ENCODE measurements around the gene S1PR4.
A peak's percentile ranks its signal among the peaks of the same experiment; 100 is the strongest.
"Not testable (repeated sequence)": the region's sequence is repeated elsewhere in the genome, so short reads cannot be mapped to it uniquely, and the experiment has no call there.

S1PR4 gene

GRCh38 chr19:3153286-3154230 is 25.0 kb upstream of the S1PR4 start:
- no peak for DNase-seq

DNA sequence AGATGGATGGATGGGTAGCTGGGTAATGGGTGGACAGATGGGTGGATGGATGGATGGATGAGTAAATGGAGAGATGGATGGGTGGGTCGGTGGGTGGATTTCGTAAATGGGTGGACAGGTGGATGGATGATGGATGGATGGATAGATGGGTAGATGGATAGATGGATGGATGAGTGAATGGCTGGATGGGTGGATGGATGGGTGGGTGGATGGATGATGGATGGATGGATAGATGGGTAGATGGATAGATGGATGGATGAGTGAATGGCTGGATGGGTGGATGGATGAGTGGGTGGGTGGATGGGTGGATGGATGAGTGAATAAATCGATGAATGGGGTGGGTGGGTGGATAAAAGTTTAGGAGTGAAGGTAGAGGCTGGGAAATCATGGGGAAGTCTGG is 24.1 kb upstream of the S1PR4 start:
- DNase-seq = not testable (repeated sequence)

GRCh38 chr19:3154957-3155736 is 23.4 kb upstream of the S1PR4 start:
- DNase-seq = peak; percentile 83

DNA sequence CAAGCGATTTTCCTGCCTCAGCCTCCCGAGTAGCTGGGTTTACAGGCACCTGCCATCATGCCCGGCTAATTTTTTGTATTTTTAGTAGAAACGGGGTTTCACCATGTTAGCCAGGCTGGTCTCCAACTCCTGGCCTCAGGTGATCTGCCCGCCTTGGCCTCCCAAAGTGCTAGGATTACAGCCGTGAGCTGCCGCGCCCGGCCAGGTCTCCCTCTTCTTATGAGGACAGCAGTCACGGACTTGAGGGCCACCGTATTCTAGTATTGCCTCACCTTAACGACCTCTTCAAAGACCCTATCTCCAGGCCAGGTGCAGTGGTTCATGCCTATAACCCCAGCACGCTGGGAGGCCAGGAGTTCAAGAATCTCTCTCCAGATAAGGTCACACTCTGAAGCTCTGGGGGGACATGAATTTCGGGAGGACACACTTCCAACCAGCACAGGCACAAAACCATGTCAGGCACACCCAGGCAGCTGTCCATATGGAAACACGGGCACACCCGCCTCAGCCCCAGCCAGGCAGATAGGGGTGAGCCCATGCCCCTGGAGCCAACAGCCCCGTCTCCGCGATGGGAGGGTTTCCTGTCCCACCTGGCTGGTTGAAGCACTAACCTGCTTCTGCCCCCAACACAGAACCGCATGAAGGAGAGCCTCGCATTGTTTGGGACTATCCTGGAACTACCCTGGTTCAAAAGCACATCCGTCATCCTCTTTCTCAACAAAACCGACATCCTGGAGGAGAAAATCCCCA is 21.3 kb upstream of the S1PR4 start:
- no peak for DNase-seq

DNA sequence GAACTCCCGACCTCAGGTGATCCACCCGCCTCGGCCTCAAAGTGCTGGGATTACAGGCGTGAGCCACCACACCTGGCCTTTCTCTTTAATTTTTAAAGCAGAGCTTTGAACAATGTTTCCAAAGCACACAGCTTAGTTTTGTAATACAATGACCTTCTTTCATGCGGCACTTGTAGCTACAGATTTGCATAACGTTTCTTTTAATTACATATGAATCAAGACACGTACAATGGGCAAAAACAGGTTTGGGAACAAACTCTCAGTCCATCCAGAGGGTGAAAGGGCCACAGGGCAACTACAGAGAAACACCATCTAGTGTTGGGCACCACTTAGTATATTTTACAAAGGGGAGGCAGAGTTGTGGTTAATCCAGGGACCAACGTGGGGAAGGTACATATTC is 19.0 kb upstream of the S1PR4 start:
- no peak for DNase-seq

GRCh38 chr19:3160219-3160618 is 18.4 kb upstream of the S1PR4 start:
- no peak for DNase-seq

- no peak for DNase-seq
Measured at GRCh38 chr19:3161453-3161852, 17.1 kb upstream of the S1PR4 start.

GRCh38 chr19:3162418-3163229 is 15.9 kb upstream of the S1PR4 start:
- DNase-seq = no peak

DNA sequence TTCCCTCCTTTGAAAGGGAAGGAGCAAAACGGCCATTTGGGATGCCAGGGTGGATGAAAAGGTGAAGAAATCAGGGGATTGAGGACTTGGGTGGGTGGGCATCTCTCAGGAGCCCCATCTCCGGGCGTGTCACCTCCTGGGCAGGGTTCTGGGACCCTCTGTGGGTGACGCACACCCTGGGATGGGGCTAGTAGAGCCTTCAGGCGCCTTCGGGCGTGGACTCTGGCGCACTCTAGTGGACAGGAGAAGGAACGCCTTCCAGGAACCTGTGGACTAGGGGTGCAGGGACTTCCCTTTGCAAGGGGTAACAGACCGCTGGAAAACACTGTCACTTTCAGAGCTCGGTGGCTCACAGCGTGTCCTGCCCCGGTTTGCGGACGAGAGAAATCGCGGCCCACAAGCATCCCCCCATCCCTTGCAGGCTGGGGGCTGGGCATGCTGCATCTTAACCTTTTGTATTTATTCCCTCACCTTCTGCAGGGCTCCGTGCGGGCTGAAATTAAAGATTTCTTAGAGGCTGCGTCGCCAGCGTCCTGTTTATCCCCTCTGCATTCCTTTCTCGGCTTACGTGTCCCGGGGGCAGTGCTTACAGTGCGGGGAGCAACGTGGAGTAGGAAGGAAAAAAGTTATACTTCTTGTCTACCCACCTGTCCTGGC is 15.2 kb upstream of the S1PR4 start:
- DNase-seq = peak; percentile 64

DNA sequence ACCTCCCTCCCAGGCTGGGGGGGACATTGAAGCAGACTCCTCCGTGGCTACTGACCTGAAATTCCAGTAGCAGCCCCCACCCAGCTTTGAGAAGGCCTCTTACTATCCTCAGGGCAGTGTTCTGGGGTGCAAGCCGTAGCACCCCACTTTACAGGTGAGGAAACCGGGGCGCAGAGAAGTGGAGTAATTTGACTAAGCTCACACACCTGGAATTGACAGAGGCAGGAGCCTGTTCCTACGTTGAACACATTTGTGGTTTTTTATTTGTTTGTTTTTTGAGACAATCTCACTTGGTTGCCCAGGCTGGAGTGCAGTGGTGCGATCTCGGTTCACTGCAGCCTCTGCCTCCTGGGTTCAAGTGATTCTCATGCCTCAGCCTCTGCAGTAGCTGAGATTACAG is 14.6 kb upstream of the S1PR4 start:
- DNase-seq = no peak

GRCh38 chr19:3167533-3168272 is 10.9 kb upstream of the S1PR4 start:
- DNase-seq = no peak

- DNase-seq = no peak
Measured at GRCh38 chr19:3171894-3172672, 6.5 kb upstream of the S1PR4 start.

DNA sequence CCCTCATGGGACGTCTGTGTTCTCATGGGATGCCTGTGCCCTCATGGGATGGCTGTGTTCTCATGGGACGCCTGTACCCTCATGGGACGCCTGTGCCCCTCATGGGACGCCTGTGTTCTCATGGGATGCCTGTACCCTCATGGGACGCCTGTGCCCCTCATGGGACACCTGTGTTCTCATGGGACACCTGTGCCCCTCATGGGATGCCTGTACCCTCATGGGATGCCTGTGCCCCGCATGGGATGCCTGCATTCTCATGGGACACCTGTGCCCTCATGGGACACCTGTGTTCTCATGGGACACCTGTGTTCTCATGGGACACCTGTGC is 5.9 kb upstream of the S1PR4 start:
- not testable (repeated sequence) for DNase-seq

DNA sequence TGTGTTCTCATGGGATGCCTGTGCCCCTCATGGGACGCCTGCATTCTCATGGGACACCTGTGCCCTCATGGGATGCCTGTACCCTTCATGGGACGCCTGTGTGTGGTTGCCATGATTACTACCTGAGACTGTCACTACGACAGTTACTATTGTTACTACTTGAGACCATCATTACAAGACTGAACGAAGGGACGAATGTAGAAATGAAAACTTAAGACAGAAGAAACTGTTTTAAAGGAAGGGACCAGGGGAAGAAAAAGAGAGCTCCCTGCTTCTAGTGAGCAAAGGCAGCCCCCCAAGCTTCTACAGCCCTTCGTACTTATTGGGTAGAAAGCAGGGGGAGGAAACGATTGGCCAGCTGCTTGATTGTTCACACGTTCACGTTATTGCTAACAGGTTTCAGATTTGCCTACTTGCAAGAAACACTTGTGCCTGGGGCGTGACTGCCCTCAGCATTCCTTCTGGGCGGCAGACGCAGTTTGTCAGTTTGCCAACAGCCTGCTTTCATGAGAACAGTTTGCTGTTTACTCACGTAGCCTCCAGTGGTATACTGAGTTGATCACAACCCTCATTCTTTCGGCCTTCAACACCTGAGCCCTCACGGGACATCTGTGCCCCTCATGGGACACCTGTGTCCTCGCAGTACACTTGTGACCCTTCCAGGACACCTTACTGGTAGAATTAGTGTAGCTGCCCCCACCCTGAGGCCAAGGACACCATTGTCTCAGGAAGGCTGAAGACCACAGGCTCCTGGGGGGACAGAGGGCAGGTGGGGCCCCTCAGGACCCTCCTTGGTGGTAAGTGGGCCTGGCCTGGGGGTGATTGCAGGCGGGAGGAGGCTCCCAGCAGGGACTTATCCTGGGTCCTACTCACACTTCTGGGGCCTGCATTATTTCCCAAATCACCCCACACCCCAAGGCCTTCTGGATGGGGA is 2.5 kb upstream of the S1PR4 start:
- DNase-seq = peak; percentile 14

DNA sequence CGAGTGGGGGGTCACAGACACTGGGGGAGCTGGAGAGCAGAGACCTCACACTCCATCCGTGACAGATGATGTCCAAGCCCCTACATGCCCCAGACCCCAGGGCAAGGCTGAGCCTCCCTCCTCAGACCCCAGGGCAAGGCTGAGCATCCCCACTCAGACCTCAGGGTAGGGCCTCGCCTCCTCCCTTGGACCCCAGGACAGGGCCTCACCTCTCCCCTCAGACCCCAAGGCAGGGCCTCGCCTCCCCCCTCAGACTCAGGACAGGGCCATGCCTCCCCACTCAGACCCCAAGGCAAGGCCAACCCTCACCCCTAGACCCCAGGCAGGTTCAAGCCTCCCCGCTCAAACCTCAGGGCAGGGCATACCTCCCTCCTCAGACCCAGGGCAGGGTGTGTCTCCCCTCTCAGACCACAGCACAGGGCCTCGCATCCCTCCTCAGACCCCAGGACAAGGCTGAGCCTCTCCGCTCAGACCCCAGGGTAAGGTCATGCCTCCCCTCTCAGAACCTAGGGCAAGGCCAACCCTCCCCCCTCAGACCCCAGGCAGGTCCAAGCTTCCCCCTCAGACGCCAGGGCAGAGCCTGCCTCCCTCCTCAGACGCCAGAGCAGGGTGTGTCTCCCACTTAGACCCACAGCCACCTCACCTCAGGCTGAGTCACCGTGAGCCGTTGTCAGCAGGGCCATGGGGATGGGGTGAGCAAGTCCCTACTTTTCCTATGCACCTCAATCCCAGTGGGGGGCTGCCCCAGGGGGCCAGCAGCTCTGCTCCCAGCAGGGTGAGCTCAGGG is 1.7 kb upstream of the S1PR4 start:
- peak; percentile 67 for DNase-seq

- DNase-seq = peak; percentile 14
Measured at GRCh38 chr19:3178973-3179738, 587 bp downstream of the S1PR4 start.

- peak; percentile 59 for DNase-seq
Measured at GRCh38 chr19:3179739-3180293, 1.2 kb downstream of the S1PR4 start.
